OCI-LY7 (cell line): ENCODE measurements around the gene STAMBPL1.

Experiments used
- EZH2phosphoT487 ChIP-seq: fragments of 200-600 bp; sonication (generic); IDR thresholded peaks from 2 replicates; pipeline ENCODE4 v1.6.1; 2018; ENCODE audit warnings: low read depth, borderline replicate concordance, mild to moderate bottlenecking, mixed run types, antibody characterized with exemption, low read length, moderate library complexity, mixed read lengths
- TF ChIP-seq, protein P1 (sequence below): fragments of 200-600 bp; sonication (generic); conservative IDR thresholded peaks from 2 replicates; pipeline ENCODE4 v1.5.1; 2014; ENCODE audit warnings: mild to moderate bottlenecking, antibody characterized with exemption, low read length, moderate library complexity, mixed read lengths

DNA sequence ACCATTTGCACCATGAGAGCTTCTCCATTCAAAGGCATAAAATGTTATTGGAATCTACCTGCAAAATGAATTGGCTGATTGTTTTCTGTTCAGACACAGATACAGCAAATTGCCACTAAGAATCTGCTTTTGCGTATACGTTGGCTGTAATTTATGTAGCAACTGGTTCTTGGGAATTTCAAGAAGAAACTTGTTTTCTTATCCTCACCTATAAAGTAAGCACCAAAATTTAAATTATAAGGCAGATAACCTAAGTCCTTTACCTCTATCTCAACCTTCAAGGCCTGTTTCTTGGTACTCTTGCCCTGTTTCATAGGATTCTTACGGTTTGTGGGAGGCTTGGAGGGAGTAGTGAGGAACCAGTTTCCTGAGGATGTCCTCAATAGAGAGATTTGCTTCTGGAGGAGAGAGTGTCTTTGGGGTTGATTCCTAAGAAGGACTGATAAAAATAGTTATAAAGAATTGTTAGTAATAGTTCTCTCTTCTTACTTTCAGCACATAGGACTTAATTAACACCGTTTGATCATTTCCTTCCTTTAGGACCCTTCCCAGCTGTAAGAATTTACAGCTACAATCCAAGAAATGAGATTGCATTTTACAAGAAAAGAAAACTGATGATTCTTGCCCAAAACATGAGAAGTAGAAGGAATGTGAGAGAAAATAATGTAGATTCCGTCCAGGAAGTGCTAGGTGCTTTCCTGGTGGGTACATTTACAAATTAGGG, 2.0 kb downstream of the STAMBPL1 start:
- TF ChIP-seq, protein P1, sequence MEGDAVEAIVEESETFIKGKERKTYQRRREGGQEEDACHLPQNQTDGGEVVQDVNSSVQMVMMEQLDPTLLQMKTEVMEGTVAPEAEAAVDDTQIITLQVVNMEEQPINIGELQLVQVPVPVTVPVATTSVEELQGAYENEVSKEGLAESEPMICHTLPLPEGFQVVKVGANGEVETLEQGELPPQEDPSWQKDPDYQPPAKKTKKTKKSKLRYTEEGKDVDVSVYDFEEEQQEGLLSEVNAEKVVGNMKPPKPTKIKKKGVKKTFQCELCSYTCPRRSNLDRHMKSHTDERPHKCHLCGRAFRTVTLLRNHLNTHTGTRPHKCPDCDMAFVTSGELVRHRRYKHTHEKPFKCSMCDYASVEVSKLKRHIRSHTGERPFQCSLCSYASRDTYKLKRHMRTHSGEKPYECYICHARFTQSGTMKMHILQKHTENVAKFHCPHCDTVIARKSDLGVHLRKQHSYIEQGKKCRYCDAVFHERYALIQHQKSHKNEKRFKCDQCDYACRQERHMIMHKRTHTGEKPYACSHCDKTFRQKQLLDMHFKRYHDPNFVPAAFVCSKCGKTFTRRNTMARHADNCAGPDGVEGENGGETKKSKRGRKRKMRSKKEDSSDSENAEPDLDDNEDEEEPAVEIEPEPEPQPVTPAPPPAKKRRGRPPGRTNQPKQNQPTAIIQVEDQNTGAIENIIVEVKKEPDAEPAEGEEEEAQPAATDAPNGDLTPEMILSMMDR = no peak
- no peak for TF ChIP-seq EZH2phosphoT487
